Renal cortex interstitium (tissue), 11 donors: ENCODE data around the gene TBCCD1. TPM values are rescaled to one million over a fixed set of nuclear protein-coding genes. Genes with fewer than 3 reads are reported as not detected.
"Not testable (repeated sequence)": the region's sequence is repeated elsewhere in the genome, so short reads cannot be mapped to it uniquely, and the experiment has no call there.

Experiments
- DNase-seq, 11 donors: peaks; one replicate each; pipeline ENCODE4 v3.0.0-alpha.2; 2013; ENCODE audit warnings: low read depth in 9 of 11, low spot score in 4 of 11; ENCODE audit errors: extremely low read depth in 1 of 11
- polyA plus RNA-seq, 3 donors: library from polyadenylated mRNA; unstranded; fragments of 120-200 nt; gene quantifications; one replicate each; pipeline ENCODE4 v1.2.1, GENCODE V29; 2013; ENCODE audit not compliant: insufficient read length in 3 of 3

TBCCD1 gene
- polyA plus RNA-seq, 3 donors, result 18.9 to 23.5 (median 21.1) TPM

DNA sequence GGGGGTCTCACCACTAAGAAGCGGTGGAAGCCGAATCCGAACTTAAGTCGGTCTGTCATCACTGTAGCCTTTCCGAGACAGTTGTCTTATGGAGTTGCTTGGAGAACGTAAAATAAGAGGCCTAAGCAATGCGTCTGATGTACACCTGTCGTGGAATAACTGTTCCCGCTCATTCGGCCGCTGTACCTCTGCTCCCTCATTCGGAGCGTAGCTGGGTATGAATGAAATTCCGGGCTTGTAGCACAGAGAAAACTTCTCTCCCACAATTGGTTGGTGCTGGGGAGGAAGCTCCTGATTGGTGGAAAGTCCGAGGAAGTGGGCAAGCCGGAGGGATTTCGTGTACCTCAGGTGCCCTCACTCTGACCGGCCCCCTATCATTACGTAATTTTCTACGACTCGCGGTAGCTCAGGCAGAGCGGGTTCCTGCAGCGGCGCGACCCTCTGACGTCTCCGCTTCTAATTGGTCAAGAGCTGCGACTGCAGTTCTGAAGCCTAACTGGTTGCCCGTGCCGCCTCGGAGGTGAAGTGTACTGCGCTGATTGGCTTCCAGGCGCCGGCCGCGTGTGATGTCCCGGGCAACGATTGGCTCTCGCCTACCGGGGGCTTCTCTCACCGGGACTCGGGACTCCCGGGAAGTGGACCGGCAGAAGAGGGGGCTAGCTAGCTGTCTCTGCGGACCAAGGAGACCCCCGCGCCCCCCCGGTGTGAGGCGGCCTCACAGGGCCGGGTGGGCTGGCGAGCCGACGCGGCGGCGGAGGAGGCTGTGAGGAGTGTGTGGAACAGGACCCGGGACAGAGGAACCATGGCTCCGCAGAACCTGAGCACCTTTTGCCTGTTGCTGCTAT lies 3.2 kb upstream of the TBCCD1 start, which contains the start of gene DNAJB11:
DNAJB11 (plus strand) TSS at position 625 of the 845 bp plus-strand sequence; CDS start at position 803, 178 bp downstream.
- DNase-seq, result peak; percentile 96 to 100 (median 100)

DNA sequence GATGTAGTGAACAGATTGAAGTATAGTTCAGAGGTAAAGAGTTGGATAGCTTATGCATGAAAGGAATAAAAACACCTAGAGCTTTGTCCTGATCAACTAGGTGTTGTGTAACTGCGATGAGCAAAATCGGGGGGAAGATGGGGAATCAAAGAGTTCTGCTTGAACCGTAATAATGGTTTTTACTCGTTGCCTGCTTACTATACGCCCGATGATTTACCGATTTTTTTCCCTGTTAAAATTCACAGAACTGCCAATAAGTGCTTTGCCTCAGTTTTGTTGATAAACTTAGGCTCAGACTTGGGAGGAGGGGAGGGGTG lies 2.6 kb upstream of the TBCCD1 start:
- DNase-seq, result no peak

DNA sequence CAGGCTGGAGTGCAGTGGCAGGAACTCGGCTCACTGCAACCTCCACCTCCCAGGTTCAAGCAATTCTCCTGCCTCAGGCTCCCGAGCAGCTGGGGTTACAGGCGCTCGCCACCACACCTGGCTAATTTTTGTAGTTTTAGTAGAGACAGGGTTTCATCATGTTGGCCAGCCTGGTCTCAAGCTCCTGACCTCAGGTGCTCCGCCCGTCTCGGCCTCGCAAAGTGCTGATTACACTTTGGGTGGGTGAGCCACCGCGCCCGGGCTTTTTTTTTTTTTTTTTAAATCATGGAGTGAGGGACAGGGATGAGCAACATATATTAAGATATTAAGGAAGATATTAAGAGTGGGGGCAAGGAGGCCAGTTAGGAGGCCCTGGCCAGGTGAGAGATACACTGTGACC lies 2.2 kb upstream of the TBCCD1 start:
- DNase-seq, result not testable (repeated sequence)

DNA sequence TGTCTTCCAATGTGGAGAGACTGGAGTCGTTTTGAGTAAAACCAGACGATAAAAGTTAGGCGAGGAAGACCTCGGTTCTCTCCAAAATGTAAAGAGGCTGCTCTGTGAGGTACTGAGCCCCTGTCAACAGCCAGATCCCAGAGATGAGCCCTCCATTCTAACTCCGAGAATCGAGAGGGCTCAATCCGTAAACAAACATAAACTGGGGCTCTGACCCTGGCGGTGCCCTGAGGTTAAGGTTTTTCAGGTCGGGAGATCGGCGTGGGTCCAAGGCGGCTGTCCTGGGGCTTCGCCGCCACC lies 417 bp downstream of the TBCCD1 start:
- DNase-seq, result peak in 2 of 11 donors; percentile 2 to 24

DNA sequence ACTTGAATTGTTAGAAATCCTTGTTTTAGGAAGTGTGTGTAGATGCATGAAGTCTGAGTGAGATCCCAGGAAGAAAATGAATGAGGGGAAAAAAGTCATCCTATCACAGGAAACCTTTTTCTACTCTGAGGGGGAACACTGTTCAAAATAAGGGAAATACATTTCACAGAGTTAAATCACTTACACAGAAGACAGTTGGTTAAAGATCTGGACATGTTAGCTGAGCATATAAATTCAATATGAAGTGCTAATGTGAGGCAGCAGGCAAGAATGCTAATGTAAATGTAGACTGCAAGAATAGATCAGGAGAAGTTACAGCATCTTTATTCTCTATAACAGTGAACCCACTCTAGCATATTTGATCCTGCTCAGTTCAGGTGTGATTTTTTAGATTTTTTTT lies 2.6 kb downstream of the TBCCD1 start:
- DNase-seq, result no peak

DNA sequence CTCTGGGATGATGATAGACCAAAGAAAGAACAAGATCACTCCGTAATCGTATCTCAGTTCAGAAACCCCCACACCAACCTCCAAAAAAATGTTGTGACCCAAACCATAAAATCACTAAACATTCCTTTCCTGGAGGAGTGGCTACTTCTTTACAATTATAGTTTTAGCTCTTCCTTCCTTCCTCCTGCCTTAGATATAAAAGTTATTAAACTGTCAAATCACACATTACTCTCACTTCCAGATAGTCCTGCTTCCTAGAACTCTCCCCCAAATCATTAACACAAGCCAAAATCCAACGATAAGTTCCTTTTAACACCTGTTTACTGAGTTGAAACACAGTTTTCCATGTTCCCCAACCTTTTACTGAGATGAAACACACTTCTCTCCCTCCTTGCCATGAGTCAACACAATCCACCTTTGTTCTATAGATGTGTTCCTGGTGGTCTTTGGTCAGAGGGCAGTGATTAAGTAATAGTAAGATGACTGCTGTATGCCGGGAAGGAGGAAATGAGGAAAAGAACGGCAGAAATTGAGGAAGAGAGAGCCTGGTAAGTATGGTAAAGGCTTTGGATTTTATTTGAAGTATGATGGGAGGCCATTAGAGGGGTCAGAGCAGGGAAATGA lies 14.6 kb downstream of the TBCCD1 start:
- DNase-seq, result no peak

DNA sequence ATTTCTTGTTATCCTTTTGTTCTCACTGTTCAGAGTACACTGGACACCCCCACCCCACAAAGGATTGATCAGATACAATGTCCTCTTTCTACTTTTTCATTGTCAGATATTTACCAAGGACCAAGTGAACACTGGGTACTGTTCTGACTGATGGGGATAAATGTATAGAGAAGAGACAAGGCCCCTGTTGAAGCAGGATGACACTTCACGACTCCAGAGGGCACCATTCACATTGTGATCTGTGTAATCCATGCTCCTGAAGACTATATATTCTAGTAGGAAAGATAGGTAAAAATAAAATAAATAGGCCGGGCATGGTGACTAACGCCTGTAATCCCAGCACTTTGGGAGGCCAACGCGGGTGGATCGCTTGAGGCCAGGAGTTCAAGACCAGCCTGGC lies 15.8 kb downstream of the TBCCD1 start:
- no peak for DNase-seq

DNA sequence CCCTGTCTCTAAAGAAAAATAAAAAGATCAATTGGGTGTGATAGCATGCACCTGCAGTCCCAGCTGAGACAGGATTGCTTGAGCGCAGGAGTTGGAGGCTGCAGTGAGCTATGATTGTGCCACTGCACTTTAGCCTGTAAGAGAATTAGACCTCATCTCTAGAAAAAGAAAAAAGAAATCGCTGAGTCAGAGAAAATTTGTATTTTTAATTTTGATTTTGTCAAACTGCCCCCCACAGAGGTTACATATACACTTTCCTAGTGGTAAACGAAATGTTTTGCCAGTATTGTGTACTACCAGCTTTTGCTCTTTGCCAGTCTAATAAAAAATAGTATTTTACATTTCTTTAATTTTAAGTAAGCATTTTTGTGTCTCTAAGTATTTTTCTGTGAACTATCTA lies 17.6 kb downstream of the TBCCD1 start:
- DNase-seq, result no peak

DNA sequence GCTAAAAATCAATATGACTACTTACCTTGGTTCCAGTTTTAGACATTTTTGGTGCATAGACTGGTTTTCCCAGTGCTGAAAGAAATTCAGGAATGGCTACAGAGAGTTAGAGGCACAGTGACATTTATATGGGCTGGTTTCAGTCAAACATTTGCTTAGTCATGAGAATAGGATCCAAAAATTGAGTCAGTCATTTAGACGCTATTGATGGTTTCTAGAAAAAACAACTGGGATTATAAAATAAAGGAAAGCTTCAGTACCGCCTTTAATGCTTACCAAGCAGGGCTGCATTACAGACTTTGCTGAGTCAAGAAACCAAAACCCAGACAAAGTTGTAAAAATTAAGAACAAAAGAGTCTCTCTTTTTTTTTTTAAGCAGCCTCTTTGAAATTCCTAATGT lies 22.9 kb downstream of the TBCCD1 start, which contains the start of gene CRYGS:
CRYGS (minus strand) TSS at position 100 of the 400 bp plus-strand sequence; CDS start at position 46, 54 bp downstream.
- no peak for DNase-seq

DNA sequence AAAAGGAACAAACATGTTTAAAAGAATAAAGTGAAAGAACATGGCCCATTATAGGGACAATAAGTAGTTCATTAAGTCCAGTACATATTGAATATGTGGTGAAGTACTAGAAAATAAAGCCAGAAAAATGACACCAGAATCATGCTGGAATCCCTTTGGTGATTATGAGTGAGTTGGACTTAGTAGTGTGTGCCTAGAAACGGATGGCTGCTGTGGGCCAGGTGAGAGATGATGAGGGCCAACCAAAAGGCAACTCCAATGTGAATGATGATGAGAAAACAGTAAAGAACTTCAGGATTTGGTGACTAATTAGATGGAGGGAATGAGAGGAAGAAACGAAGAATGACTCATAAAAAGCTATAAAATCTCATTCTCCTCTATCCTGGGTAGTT lies 26.3 kb downstream of the TBCCD1 start:
- no peak for DNase-seq

DNA sequence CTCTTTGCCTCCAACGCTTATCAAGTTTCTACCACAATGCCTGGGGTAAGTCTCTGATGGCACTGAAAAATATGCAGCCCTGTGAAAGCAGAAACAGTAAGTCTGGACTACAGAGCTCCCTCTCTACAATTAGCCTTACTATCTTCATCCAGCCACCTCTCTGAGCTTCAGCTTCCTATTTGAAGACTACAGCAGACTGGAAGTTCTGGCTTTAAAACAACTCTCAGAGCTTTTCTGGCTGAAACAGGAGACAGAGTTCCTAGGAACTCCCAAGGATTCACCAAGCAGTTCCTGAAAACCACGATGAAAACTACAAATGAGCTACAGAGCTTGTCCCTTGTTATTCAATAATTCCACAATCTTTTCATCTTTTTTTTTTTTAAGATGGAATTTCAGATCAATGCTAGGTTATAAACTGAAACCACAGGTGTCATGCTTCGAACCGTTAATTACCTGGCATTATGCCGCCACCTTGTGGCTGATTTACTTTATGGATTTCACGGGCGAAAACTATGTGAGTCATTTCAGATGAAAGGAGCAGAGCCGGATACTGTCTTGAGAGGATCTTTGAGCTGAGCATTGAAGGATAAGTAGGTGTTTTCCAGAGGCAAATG lies 26.8 kb downstream of the TBCCD1 start:
- peak; percentile 48 to 77 (median 62) for DNase-seq

DNA sequence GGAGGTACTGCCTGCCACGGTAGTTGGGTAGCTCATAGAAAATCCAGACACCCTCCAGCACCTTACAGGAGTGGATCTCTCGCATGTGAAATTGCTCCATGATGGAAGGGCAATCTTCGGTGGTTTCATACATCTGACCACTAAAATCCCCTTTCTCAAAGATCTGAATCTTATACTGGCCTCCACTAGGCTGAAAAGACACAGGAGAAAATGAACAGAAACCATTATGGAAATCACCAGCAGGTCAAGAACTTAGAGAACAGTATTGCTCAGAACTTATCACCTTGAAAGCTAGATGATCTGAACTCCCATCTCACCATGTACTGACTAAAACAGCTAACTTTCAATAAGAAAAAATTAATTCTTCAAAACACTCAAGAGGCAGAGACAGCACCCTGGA lies 28.4 kb downstream of the TBCCD1 start:
- no peak for DNase-seq

DNA sequence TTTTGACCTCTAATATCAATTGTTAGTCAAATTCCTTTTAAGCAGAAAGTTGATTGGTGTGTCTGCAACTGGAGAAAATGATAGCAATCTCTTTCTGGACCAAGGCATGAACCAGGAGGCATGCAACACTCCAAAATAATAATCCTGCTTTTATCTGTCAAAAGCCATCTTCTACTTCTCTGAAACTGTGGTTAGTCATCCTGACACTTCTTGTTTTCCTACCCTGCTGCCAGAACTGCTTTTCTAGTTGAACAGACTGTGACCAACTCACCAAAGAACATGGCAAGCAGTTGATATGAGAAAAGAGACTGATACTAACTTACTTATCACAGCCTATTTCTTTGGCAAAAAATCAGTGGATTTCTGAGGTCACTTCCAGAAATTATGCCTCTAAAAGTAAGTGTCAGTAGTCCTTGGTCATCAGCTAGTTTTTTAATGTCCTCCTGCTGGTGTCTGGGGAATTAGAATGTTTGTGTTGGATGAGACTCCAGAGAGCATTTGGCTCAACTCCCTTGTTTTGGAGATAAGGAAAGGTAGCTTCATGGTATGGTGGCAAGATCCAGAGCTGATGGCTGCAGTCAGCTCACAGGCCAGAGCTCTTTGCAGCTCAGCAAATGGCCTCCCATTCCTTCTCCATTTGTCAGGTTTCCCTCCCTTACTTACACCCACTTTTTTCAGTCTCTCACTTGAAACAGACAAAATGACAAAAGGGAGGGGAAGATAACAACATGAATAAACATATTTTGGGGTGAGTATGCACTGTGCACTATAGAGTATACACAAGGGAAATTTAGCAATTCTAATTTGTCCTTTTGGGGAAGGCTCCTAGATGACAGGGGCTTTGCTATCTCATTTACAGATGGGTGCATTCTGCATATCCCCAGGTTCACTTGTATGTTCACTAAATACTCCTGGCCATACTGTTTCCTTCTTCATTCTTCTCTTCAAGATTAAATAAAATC lies 30.0 kb downstream of the TBCCD1 start:
- DNase-seq, result no peak

DNA sequence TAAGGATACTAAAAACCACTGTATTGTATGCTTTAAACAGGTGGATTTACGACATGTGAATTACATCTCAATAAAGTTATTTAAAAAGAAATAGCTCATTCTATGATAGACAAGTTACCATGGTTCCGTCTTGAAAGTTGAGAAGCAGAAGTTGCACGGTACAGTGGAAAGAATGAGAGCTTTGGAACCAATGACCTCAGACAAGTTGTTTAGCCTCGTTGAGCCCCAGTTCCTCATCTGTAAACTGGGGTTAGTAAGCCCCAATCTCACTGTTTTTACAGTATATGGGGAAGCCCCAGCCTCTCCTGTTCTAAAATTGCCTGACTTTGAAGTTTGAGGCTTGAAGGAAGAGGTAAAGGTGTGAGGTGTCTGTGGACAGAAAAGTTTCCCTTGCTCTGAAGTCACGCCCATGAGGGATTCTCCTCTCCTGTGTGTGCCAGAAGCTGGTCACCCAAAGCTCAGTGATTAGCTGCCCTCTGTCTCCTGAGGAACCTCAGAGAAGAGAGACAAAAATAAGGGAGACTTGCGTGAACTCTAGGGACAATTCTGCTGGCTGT lies 32.9 kb downstream of the TBCCD1 start:
- DNase-seq, result no peak

DNA sequence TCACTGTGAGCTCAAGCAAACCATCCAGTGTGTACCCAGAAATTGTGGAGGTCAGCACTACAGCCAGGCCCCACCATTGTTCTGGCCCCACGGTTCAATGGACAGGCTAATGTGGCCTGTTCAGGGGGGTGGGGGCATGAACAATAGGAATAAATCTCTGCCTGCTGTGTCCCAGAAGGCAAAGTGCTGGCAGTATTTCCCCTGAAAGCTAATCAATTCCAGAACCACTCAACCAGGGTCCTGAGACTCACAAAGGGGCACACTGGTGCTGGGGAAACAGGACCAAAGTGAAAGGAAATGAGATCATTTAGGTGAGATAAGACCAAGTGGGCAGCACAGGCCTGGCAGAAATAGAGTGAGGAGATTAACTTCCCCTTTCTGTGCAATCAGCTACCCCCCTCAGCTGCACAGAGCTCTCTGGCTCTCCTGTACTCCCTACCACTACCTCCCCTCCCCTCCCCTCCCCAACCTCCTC lies 34.5 kb downstream of the TBCCD1 start:
- peak in 2 of 11 donors; percentile 9 to 15 for DNase-seq

DNA sequence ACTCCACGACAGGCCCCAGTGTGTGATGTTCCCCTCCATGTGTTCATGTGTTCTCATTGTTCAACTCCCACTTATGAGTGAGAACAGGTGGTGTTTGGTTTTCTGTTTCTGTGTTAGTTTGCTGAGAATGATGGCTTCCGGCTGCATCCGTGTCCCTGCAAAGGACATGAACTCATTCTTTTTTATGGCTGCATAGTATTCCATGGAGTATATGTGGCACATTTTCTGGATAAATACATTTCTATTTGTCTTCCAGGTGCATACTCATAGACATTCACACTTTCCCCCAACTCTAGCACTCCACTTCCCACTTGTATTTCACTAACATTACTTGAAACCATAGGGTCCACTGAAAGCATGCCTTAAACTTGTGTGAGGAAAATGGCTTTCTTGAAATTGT lies 35.4 kb downstream of the TBCCD1 start:
- DNase-seq, result not testable (repeated sequence)

DNA sequence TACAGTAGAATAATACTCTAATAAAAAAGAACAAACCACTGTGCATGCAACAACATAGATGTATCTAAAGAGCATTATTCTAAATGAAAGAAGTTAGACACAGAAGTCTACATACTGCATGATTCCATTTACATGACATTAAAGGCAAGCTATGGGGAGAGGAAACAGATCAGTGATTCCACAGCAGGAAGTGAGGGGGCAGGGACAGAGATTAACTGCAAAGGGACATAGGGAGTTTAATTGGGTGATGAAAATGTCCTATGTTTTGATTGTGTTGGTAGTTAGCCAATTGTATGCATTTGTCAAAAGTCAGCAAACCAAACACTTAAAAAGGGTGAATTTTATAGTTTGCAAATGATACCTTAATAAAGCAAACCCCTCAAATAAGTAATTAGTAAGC lies 36.7 kb downstream of the TBCCD1 start:
- DNase-seq, result peak in 2 of 11 donors; percentile 13 to 31

DNA sequence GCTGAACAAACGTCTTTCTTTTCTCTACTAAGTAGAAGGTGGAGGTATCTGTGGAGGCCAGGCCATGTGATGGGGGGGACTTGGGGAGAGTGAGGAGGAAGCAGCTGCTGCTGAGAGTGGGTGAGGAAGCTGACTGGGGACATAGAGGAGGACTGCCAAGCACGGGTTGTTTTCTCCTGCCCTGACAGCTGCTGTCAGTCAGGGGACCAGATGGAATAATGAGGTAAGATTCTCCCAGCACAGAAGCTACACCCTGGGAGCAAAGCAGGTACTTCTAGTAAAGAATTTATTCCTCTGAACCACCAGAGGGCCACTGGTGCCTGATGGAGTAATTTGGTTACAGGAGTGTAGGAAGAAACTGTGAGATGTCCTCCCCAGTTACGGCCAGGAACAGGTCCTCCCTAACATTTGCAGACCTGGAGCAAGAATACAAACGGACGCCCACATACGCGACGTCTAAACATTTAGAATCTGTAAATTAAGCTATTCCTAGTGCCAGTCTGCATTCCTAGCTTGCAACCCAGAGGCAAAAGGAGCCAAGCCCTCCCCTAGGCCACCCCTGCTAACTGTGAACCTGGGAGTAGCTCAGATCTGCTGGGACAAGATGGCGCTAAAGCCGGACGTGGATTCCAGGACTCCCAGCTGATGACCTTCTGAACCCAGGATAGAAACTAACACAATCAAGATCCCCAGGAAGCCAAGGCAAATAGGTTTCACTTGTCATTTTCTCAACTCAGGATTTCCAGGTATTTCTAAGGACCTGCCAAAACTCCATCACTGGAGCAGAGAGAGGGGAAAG lies 37.7 kb downstream of the TBCCD1 start:
- no peak for DNase-seq
